Endothelial cell of umbilical vein (primary cell): Measurements from ENCODE around the gene TRMT1. TPM values are rescaled to one million over a fixed set of nuclear protein-coding genes. Genes with fewer than 3 reads are reported as not detected.

Source experiments
- BruUV-seq: library from RNA; stranded (reverse); fragments of 400-500 nt; replicated peaks from 2 replicates; lab custom pipeline; 2021; lab: Mats Ljungman, UMichigan
- CTCF ChIA-PET: fragments of 300-600, 350-600 bp; sonication (Branson Sonifier 250); formaldehyde crosslinking; loops from one replicate; lab custom pipeline; 2021; ENCODE audit warnings: antibody characterized with exemption, inconsistent platforms; lab: Charles Lee
- POLR2A ChIA-PET: fragments of 300-600, 350-600 bp; sonication (Branson Sonifier 250); formaldehyde crosslinking; loops from one replicate; lab custom pipeline; 2021; ENCODE audit warnings: antibody characterized with exemption, inconsistent platforms; lab: Charles Lee
- DNase-seq: peaks from one replicate; pipeline ENCODE4 v3.0.0-alpha.2; 2011; ENCODE audit warnings: low read depth, low spot score
- FAIRE-seq: peaks from 2 replicates; lab custom pipeline; 2011; peaks lifted over from hg19 to GRCh38; lab: Jason Lieb, UNC
- H2AFZ ChIP-seq: 2 replicates; pipeline ENCODE4 v1.6.0; 2012; ENCODE audit warnings: low read depth, low read length, control low read depth, inconsistent platforms
- H3K27ac ChIP-seq: 2 replicates; pipeline ENCODE4 v1.5.1; 2011; ENCODE audit warnings: low read depth, mild to moderate bottlenecking, control low read depth, low read length, moderate library complexity; ENCODE audit not compliant: insufficient read depth
- H3K27me3 ChIP-seq, 2 experiments: 2 replicates each; pipeline versions ENCODE4 v1.6.0 to v1.6.1; 2011; ENCODE audit warnings: low read length in 2 of 2, mixed read lengths in 1 of 2; ENCODE audit not compliant: control insufficient read depth in 2 of 2, insufficient read depth in 2 of 2
- H3K36me3 ChIP-seq, 2 experiments: 2 replicates in 1 of 2; 3 replicates in 1 of 2; pipeline ENCODE4 v1.5.1; 2011; ENCODE audit warnings: low read length in 2 of 2, mild to moderate bottlenecking in 1 of 2, moderate library complexity in 1 of 2; ENCODE audit not compliant: control insufficient read depth in 2 of 2, insufficient read depth in 2 of 2; ENCODE audit errors: extremely low read depth in 1 of 2
- H3K4me1 ChIP-seq: 3 replicates; pipeline ENCODE4 v1.5.1; 2011; ENCODE audit warnings: mild to moderate bottlenecking, low read length; ENCODE audit not compliant: control insufficient read depth, insufficient read depth; ENCODE audit errors: extremely low read depth
- H3K4me2 ChIP-seq: 2 replicates; pipeline ENCODE4 v1.6.1; 2011; ENCODE audit warnings: low read length, control low read depth, mixed read lengths; ENCODE audit not compliant: insufficient read depth
- H3K4me3 ChIP-seq, 3 experiments: fragments of 200-600 bp in 1 of 3; sonication (generic), shearing (Covaris generic) in 1 of 3; replicated peaks in 1 of 3; 2 replicates each; pipeline ENCODE4 v1.5.1; 2011 to 2016; ENCODE audit warnings: control low read depth in 3 of 3, low read length in 3 of 3, mild to moderate bottlenecking in 2 of 3, inconsistent platforms in 1 of 3, low read depth in 1 of 3, moderate library complexity in 1 of 3; ENCODE audit not compliant: insufficient read depth in 1 of 3
- H3K79me2 ChIP-seq: 2 replicates; pipeline ENCODE4 v1.6.0; 2012; ENCODE audit warnings: low read length, inconsistent platforms; ENCODE audit not compliant: control insufficient read depth, insufficient read depth
- H3K9ac ChIP-seq: replicated peaks from 2 replicates; pipeline ENCODE3; 2011; ENCODE audit warnings: low read length, control low read depth; ENCODE audit not compliant: insufficient read depth; ENCODE audit errors: extremely low read depth
- H3K9me1 ChIP-seq: replicated peaks from 3 replicates; pipeline ENCODE4 v1.6.0; 2011; ENCODE audit warnings: mild to moderate bottlenecking, low read length; ENCODE audit not compliant: control insufficient read depth, insufficient read depth; ENCODE audit errors: extremely low read depth
- H3K9me3 ChIP-seq: replicated peaks from 2 replicates; pipeline ENCODE4 v1.5.1; 2012; ENCODE audit warnings: low read length, inconsistent platforms; ENCODE audit not compliant: control insufficient read depth, insufficient read depth
- H4K20me1 ChIP-seq: replicated peaks from 2 replicates; pipeline ENCODE3; 2011; ENCODE audit warnings: mild to moderate bottlenecking, low read length; ENCODE audit not compliant: control insufficient read depth, insufficient read depth; ENCODE audit errors: extremely low read depth
- EZH2 ChIP-seq: IDR thresholded peaks from 2 replicates; pipeline ENCODE4 v1.6.1; 2012; ENCODE audit warnings: borderline replicate concordance, low read depth, mild to moderate bottlenecking, moderate library complexity, low read length, inconsistent platforms; ENCODE audit not compliant: severe bottlenecking
- FOS ChIP-seq: IDR thresholded peaks from 2 replicates; pipeline ENCODE4 v1.6.1; 2011; ENCODE audit warnings: mild to moderate bottlenecking, low read length, moderate library complexity, borderline replicate concordance; ENCODE audit not compliant: insufficient read depth
- GATA2 ChIP-seq: IDR thresholded peaks from 2 replicates; pipeline ENCODE4 v1.7.0; 2011; ENCODE audit warnings: low read depth, mild to moderate bottlenecking, moderate library complexity, mixed read lengths, low read length; ENCODE audit not compliant: insufficient read length, insufficient read depth
- JUN ChIP-seq: IDR thresholded peaks from 2 replicates; pipeline ENCODE4 v1.6.1; 2011; ENCODE audit warnings: borderline replicate concordance, low read depth; ENCODE audit not compliant: insufficient read length, insufficient read depth
- MYC ChIP-seq: IDR thresholded peaks from one replicate; pipeline ENCODE4 v1.6.1; 2011; ENCODE audit warnings: mild to moderate bottlenecking, low read depth, low read length
- POLR2A ChIP-seq: IDR thresholded peaks from 2 replicates; pipeline ENCODE4 v1.6.1; 2012; ENCODE audit warnings: low read depth, mild to moderate bottlenecking, control low read depth, low read length
- POLR2AphosphoS5 ChIP-seq: IDR thresholded peaks from 2 replicates; pipeline ENCODE4 v1.6.1; 2012; ENCODE audit warnings: low read depth, mild to moderate bottlenecking, control low read depth, low read length, moderate library complexity; ENCODE audit not compliant: insufficient read depth
- dilution Hi-C: fragments of 300-500 bp; cut with MboI; formaldehyde crosslinking; loops from one replicate; pipeline ENCODE4 v1.15.0; 2019; ENCODE audit warnings: low sequenced_read_pairs; ENCODE audit not compliant: extremely low pct_ligation_motif_present
- intact Hi-C: fragments of 100-400 bp; cut with micrococcal nuclease; formaldehyde crosslinking; loops from one replicate; pipeline ENCODE4 v1.10.0; 2022
- polyA plus RNA-seq, 4 experiments: library from polyadenylated mRNA; depleted of rRNA in 3 of 4; stranded (reverse) in 3 of 4; unstranded in 1 of 4; fragments of >200 nt; gene quantifications; 2 replicates each; pipeline versions ENCODE4 v1.2.1 to v1.2.3, GENCODE V29; 2011 to 2012; ENCODE audit warnings: missing spikeins in 1 of 4
- total RNA-seq: library from RNA; stranded (reverse); gene quantifications from 2 replicates; pipeline ENCODE4 v1.2.3, GENCODE V29; 2021
- TF ChIP-seq, protein P1 (sequence below), 2 donors: IDR thresholded peaks; 1 replicate in 1 of 2; 2 replicates in 1 of 2; pipeline ENCODE4 v1.5.1; 2011; ENCODE audit warnings: low read length in 2 of 2, mild to moderate bottlenecking in 2 of 2, moderate library complexity in 2 of 2, control low read depth in 1 of 2, inconsistent platforms in 1 of 2, low read depth in 1 of 2; ENCODE audit not compliant: insufficient read depth in 1 of 2; ENCODE audit errors: extremely low read depth in 1 of 2
- TF ChIP-seq, protein P2 (sequence below): IDR thresholded peaks from 2 replicates; pipeline ENCODE4 v1.6.1; 2011; ENCODE audit not compliant: insufficient read depth, insufficient read length

Gene TRMT1
- total and polyA plus RNA-seq, 2 donors (not counting 3 experiments of a cell fraction or from before 2014, with no cell fraction given): 46.3 to 53.0 TPM

DNA sequence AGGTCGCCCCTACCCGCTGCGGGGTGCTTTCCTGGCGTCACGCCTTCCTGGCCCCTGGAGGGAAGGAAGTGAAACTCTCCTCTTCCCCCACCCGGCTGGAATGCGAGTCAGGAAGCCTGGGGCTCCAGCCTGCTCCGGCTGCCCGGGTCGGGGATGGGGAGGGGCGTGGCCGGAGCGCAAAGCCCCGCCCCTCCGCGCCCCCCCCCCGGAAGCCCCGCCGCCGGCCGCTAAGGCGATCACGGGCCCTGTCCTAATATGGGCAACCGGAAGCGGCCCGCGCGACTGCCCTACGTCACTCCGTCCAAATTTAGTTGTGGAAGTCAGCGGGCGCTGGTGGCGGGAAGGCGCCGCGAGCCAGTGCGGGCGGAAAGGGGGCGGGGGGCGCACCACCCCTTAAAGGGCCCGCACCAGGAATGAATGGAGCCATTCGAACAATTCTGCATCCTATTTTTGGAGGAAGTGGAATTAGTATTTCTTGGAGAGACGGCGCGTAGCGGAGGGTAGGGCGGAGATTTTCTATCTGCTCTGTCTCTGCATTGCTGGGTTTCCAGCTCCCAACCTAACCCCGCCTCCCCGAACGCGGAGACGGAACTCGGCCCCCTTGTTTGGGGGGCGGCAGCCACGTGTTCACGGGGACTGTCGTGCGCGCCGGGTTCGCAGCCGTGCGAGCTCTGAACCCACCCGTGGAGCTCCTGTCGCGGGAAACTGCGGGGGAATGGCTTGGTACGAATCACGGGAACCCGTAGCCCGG, 35.2 kb upstream of the TRMT1 start:
- peak overlapping the region; percentile 97 for H3K9ac ChIP-seq
- H2AFZ ChIP-seq: peak overlapping the region; percentile 51
- TF ChIP-seq POLR2AphosphoS5 (peak; percentile 91), GATA2 (no peak), POLR2A (peak; percentile 74), EZH2 (no peak), FOS (no peak), JUN (no peak), MYC (no peak)
- TF ChIP-seq, protein P1, sequence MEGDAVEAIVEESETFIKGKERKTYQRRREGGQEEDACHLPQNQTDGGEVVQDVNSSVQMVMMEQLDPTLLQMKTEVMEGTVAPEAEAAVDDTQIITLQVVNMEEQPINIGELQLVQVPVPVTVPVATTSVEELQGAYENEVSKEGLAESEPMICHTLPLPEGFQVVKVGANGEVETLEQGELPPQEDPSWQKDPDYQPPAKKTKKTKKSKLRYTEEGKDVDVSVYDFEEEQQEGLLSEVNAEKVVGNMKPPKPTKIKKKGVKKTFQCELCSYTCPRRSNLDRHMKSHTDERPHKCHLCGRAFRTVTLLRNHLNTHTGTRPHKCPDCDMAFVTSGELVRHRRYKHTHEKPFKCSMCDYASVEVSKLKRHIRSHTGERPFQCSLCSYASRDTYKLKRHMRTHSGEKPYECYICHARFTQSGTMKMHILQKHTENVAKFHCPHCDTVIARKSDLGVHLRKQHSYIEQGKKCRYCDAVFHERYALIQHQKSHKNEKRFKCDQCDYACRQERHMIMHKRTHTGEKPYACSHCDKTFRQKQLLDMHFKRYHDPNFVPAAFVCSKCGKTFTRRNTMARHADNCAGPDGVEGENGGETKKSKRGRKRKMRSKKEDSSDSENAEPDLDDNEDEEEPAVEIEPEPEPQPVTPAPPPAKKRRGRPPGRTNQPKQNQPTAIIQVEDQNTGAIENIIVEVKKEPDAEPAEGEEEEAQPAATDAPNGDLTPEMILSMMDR (IDR thresholded peaks at IDR 0.05; ENCODE audit: extremely low read depth in 1 of 2, insufficient read depth in 1 of 2, low read depth in 1 of 2, low read length in 2 of 2): peak in 1 of 2 donors; percentile 12
- TF ChIP-seq, protein P2, sequence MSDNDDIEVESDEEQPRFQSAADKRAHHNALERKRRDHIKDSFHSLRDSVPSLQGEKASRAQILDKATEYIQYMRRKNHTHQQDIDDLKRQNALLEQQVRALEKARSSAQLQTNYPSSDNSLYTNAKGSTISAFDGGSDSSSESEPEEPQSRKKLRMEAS: no peak
- DNase-seq (peak; percentile 97), FAIRE-seq (peak; percentile 96)
- peak overlapping the region; percentile 96 for H3K27ac ChIP-seq
- intact Hi-C loops (loop anchor here (1.0 to 5.0 kb wide), 8 partner anchors 13 to 699 kb away; partner anchors contain the start of genes LYL1 and TRMT1), dilution Hi-C loops (no loop called here)
- H4K20me1 ChIP-seq: no peaks in the 10 kb centered on the region
- ChIA-PET POLR2A (interaction anchor here (0.6 to 2.2 kb wide), 8 partner anchors 12 to 428 kb away, joined by 3 to 25 read pairs (median 5); partner anchors contain the start of gene NACC1), CTCF (interaction anchor here (0.6 to 2.2 kb wide), 8 partner anchors 12 to 126 kb away, joined by 3 to 17 read pairs (median 5); no protein-coding TSS in a partner anchor)
- peak overlapping the region; percentile 98 for H3K4me2 ChIP-seq
- H3K36me3 ChIP-seq: no peaks in the 10 kb centered on the region
- peaks cover 43% of the 10 kb centered on the region for H3K79me2 ChIP-seq
- no peaks in the 10 kb centered on the region for H3K27me3 ChIP-seq
- peaks cover 24% of the 10 kb centered on the region for H3K4me1 ChIP-seq
- H3K9me1 ChIP-seq: no peaks in the 10 kb centered on the region
- H3K9me3 ChIP-seq: no peaks in the 10 kb centered on the region
- peak overlapping the region; percentile 55 to 97 (median 69) for H3K4me3 ChIP-seq
- no TSS peak for BruUV-seq
